ENCODE measurements around the gene PLPPR3.

The PLPPR3 gene

GRCh38 chr19:787536-787935, 34.2 kb downstream of the PLPPR3 start:
- no peak for TF ChIP-seq CTCF (IDR thresholded peaks at IDR 0.05; ENCODE audit: insufficient read depth, low read length, poor library complexity, severe bottlenecking)
- TF ChIP-seq EZH2phosphoT487 (conservative IDR thresholded peaks at IDR 0.05; ENCODE audit: low read length), result no peak
- Histone ChIP-seq H2AFZ (ENCODE audit: low read depth, low read length, severe bottlenecking) (no peak overlapping the region), H3K9me2 (replicated peaks; ENCODE audit: insufficient read depth, low read length) (no peaks in the 10 kb centered on the region), H3K9me3 (ENCODE audit: insufficient read depth, low read length) (no peaks in the 10 kb centered on the region), H3K4me2 (ENCODE audit: low read depth, low read length, poor library complexity, severe bottlenecking) (no peak overlapping the region), H3K79me2 (ENCODE audit: insufficient read depth, low read length) (no peaks in the 10 kb centered on the region), H3K27ac (ENCODE audit: low read depth, low read length) (no peak overlapping the region), H4K20me1 (ENCODE audit: low read depth, low read length) (no peaks in the 10 kb centered on the region), H3K9ac (ENCODE audit: low read length) (no peak overlapping the region), H3K4me3 (ENCODE audit: insufficient read depth, low read length, poor library complexity, severe bottlenecking) (no peak overlapping the region), H3K27me3 (ENCODE audit: low read length) (no peaks in the 10 kb centered on the region), H3K36me3 (ENCODE audit: low read length) (no peaks in the 10 kb centered on the region), H3F3A (ENCODE audit: insufficient read depth) (no peaks in the 10 kb centered on the region)

GRCh38 chr19:784541-784940, 37.2 kb downstream of the PLPPR3 start:
- Histone ChIP-seq H3K9ac (ENCODE audit: low read length) (no peak overlapping the region), H3F3A (ENCODE audit: insufficient read depth) (no peaks in the 10 kb centered on the region), H4K20me1 (ENCODE audit: low read depth, low read length) (no peaks in the 10 kb centered on the region), H3K9me3 (ENCODE audit: insufficient read depth, low read length) (no peaks in the 10 kb centered on the region), H3K9me2 (replicated peaks; ENCODE audit: insufficient read depth, low read length) (no peaks in the 10 kb centered on the region), H3K4me3 (ENCODE audit: insufficient read depth, low read length, poor library complexity, severe bottlenecking) (no peak overlapping the region), H3K4me2 (ENCODE audit: low read depth, low read length, poor library complexity, severe bottlenecking) (no peak overlapping the region), H3K27ac (ENCODE audit: low read depth, low read length) (no peak overlapping the region), H3K79me2 (ENCODE audit: insufficient read depth, low read length) (no peaks in the 10 kb centered on the region), H3K27me3 (ENCODE audit: low read length) (no peaks in the 10 kb centered on the region), H3K36me3 (ENCODE audit: low read length) (no peaks in the 10 kb centered on the region), H2AFZ (ENCODE audit: low read depth, low read length, severe bottlenecking) (no peak overlapping the region)
- TF ChIP-seq EZH2phosphoT487 (conservative IDR thresholded peaks at IDR 0.05; ENCODE audit: low read length) (no peak), CTCF (IDR thresholded peaks at IDR 0.05; ENCODE audit: insufficient read depth, low read length, poor library complexity, severe bottlenecking) (no peak)

- H3K9ac ChIP-seq (ENCODE audit: low read length), result no peak overlapping the region
- H3K27ac ChIP-seq (ENCODE audit: low read depth, low read length), result no peak overlapping the region
- H3K27me3 ChIP-seq (ENCODE audit: low read length), result no peaks in the 10 kb centered on the region
- no peak for TF ChIP-seq CTCF (IDR thresholded peaks at IDR 0.05; ENCODE audit: insufficient read depth, low read length, poor library complexity, severe bottlenecking)
- TF ChIP-seq EZH2phosphoT487 (conservative IDR thresholded peaks at IDR 0.05; ENCODE audit: low read length), result no peak
- no peaks in the 10 kb centered on the region for H3F3A ChIP-seq (ENCODE audit: insufficient read depth)
- H3K4me2 ChIP-seq (ENCODE audit: low read depth, low read length, poor library complexity, severe bottlenecking), result no peak overlapping the region
- H2AFZ ChIP-seq (ENCODE audit: low read depth, low read length, severe bottlenecking), result no peak overlapping the region
- H3K9me2 ChIP-seq (replicated peaks; ENCODE audit: insufficient read depth, low read length), result no peaks in the 10 kb centered on the region
- H4K20me1 ChIP-seq (ENCODE audit: low read depth, low read length), result no peaks in the 10 kb centered on the region
- H3K79me2 ChIP-seq (ENCODE audit: insufficient read depth, low read length), result no peaks in the 10 kb centered on the region
- no peak overlapping the region for H3K4me3 ChIP-seq (ENCODE audit: insufficient read depth, low read length, poor library complexity, severe bottlenecking)
- H3K9me3 ChIP-seq (ENCODE audit: insufficient read depth, low read length), result no peaks in the 10 kb centered on the region
- no peaks in the 10 kb centered on the region for H3K36me3 ChIP-seq (ENCODE audit: low read length)
Measured at GRCh38 chr19:782878-783668, 38.7 kb downstream of the PLPPR3 start.

All from SU-DHL-6 (cell line).